Esophagus muscularis mucosa (tissue), 4 donors: ENCODE results near the gene CBFA2T2.

Experiments
- EP300 ChIP-seq: sonication (generic); formaldehyde crosslinking; IDR thresholded peaks from one replicate; pipeline ENCODE4 v1.6.1; 2017; ENCODE audit warnings: antibody characterized with exemption
- POLR2A ChIP-seq: fragments of 450-650 bp; IDR thresholded peaks from one replicate; pipeline ENCODE4 v1.6.1; 2017; ENCODE audit warnings: antibody characterized with exemption, moderate library complexity, mild to moderate bottlenecking, low read depth
- POLR2AphosphoS5 ChIP-seq, 2 donors: sonication (generic); formaldehyde crosslinking; IDR thresholded peaks; one replicate each; pipeline ENCODE4 v1.6.1; 2017; ENCODE audit warnings: antibody characterized with exemption in 2 of 2
- TF ChIP-seq, protein P1 (sequence below), 3 experiments: fragments of 200-600 bp in 2 of 3; fragments of 450-650 bp in 1 of 3; sonication (generic) in 2 of 3; IDR thresholded peaks; one replicate each; pipeline ENCODE4 v1.5.1; 2017 to 2019; ENCODE audit warnings: antibody characterized with exemption in 3 of 3, mild to moderate bottlenecking in 2 of 3, moderate library complexity in 1 of 3

DNA sequence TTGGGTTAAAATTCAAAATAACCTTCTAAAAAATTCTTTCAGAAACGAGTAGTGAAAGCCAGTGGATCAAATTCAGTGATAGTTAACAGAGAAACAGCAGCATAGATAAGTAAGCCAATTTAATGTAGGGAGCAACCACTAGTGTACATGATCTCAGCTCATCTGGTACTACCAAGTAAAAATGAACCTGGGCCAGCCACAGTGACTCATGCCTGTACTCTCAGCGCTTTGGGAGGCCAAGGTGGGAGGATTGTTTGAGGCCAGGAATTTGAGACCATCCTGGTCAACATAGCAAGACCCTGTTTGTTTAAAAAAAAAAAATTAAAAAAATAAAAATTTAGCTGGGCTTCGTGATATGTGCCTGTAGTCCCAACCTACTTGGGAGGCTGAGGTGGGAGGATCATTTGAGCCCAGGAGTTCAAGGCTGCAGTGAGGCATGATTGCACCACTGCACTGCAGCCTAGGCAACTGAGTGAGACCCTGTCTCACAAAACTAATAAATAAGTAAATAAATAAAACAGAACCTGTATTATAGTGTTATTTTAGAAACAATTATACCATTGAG lies 32.4 kb downstream of the CBFA2T2 start:
- no peak for TF ChIP-seq POLR2A
- no peak for TF ChIP-seq POLR2AphosphoS5 (IDR thresholded peaks at IDR 0.05)
- TF ChIP-seq, protein P1, sequence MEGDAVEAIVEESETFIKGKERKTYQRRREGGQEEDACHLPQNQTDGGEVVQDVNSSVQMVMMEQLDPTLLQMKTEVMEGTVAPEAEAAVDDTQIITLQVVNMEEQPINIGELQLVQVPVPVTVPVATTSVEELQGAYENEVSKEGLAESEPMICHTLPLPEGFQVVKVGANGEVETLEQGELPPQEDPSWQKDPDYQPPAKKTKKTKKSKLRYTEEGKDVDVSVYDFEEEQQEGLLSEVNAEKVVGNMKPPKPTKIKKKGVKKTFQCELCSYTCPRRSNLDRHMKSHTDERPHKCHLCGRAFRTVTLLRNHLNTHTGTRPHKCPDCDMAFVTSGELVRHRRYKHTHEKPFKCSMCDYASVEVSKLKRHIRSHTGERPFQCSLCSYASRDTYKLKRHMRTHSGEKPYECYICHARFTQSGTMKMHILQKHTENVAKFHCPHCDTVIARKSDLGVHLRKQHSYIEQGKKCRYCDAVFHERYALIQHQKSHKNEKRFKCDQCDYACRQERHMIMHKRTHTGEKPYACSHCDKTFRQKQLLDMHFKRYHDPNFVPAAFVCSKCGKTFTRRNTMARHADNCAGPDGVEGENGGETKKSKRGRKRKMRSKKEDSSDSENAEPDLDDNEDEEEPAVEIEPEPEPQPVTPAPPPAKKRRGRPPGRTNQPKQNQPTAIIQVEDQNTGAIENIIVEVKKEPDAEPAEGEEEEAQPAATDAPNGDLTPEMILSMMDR (IDR thresholded peaks at IDR 0.05), result no peak
- TF ChIP-seq EP300, result no peak
